Spinal cord (tissue), 10 donors: ENCODE data around the gene WSCD2. TPM values are rescaled to one million over a fixed set of nuclear protein-coding genes. Genes with fewer than 3 reads are reported as not detected.
A peak's percentile ranks its signal among the peaks of the same experiment; 100 is the strongest.

Source experiments
- DNase-seq, 6 donors: peaks; one replicate each; pipeline versions ENCODE4 v3.0.0 to v3.0.0-alpha.2; 2013 to 2015; ENCODE audit warnings: low spot score in 6 of 6, low read depth in 4 of 6
- H3K27ac ChIP-seq: one replicate; pipeline ENCODE4 v1.5.1; 2013; ENCODE audit warnings: low read depth, low read length, control low read depth
- H3K27me3 ChIP-seq: one replicate; pipeline ENCODE4 v1.6.1; 2013; ENCODE audit warnings: low read length; ENCODE audit not compliant: control insufficient read depth, insufficient read depth
- H3K36me3 ChIP-seq: one replicate; pipeline ENCODE4 v1.6.1; 2013; ENCODE audit warnings: low read length; ENCODE audit not compliant: control insufficient read depth, insufficient read depth
- H3K4me1 ChIP-seq: one replicate; pipeline ENCODE4 v1.6.1; 2013; ENCODE audit warnings: low read length; ENCODE audit not compliant: control insufficient read depth, insufficient read depth
- H3K4me3 ChIP-seq: one replicate; pipeline ENCODE4 v1.5.1; 2013; ENCODE audit warnings: low read depth, low read length, control low read depth
- H3K9me3 ChIP-seq: one replicate; pipeline ENCODE4 v1.6.1; 2013; ENCODE audit warnings: low read length; ENCODE audit not compliant: control insufficient read depth, insufficient read depth
- WGBS: methylation state at CpG from one replicate; pipeline ENCODE4 v1.1.5; 2013; ENCODE audit warnings: missing lambda C conversion rate; ENCODE audit not compliant: insufficient coverage; 5-methylcytosine and 5-hydroxymethylcytosine counted together
- polyA plus RNA-seq, 2 donors: library from polyadenylated mRNA; unstranded; fragments of 120-200 nt; gene quantifications; one replicate each; pipeline ENCODE4 v1.2.1, GENCODE V29; 2013; ENCODE audit not compliant: insufficient read length in 2 of 2
- total RNA-seq, 2 donors: library from RNA; depleted of rRNA in 1 of 2; stranded (reverse); fragments of 120-200 nt in 1 of 2; fragments of >200 nt in 1 of 2; gene quantifications; one replicate each; pipeline versions ENCODE4 v1.2.3 to v1.2.4, GENCODE V29; 2013 to 2014
- donor health status: healthy.

WSCD2 gene
- total and polyA plus RNA-seq, 4 donors = 6.1 to 17.4 (median 11.8) TPM

- 60% methylated on average over 1 of the region's 2 CpGs for WGBS
- Histone ChIP-seq H3K9me3 (no peaks in the 10 kb centered on the region), H3K36me3 (no peaks in the 10 kb centered on the region), H3K4me3 (no peak overlapping the region), H3K27ac (no peak overlapping the region), H3K4me1 (no peaks in the 10 kb centered on the region), H3K27me3 (no peaks in the 10 kb centered on the region)
- DNase-seq = no peak
These were observed 34.9 kb upstream of the WSCD2 start for GRCh38 chr12:108094056-108094649.

GRCh38 chr12:108097160-108097911, 31.8 kb upstream of the WSCD2 start:
- DNase-seq = no peak
- WGBS = no CpG with 5 or more reads among the region's 3 CpGs
- H3K4me3 ChIP-seq = no peak overlapping the region
- H3K27me3 ChIP-seq = no peaks in the 10 kb centered on the region
- no peak overlapping the region for H3K27ac ChIP-seq
- no peaks in the 10 kb centered on the region for H3K36me3 ChIP-seq
- no peaks in the 10 kb centered on the region for H3K9me3 ChIP-seq
- H3K4me1 ChIP-seq = no peaks in the 10 kb centered on the region

GRCh38 chr12:108098374-108098773, 30.7 kb upstream of the WSCD2 start:
- H3K4me3 ChIP-seq = no peak overlapping the region
- 96% methylated on average over 8 of the region's 8 CpGs for WGBS
- DNase-seq = no peak
- H3K36me3 ChIP-seq = no peaks in the 10 kb centered on the region
- H3K9me3 ChIP-seq = no peaks in the 10 kb centered on the region
- no peaks in the 10 kb centered on the region for H3K27me3 ChIP-seq
- H3K4me1 ChIP-seq = no peaks in the 10 kb centered on the region
- H3K27ac ChIP-seq = no peak overlapping the region

GRCh38 chr12:108099073-108099472, 30.0 kb upstream of the WSCD2 start:
- WGBS = no CpG with 5 or more reads among the region's 3 CpGs

GRCh38 chr12:108099778-108100489, 29.2 kb upstream of the WSCD2 start:
- peak in 1 of 6 donors; percentile 36 for DNase-seq
- WGBS = 63% methylated on average over 3 of the region's 4 CpGs
- Histone ChIP-seq H3K27me3 (no peaks in the 10 kb centered on the region), H3K4me1 (no peaks in the 10 kb centered on the region), H3K27ac (no peak overlapping the region), H3K36me3 (no peaks in the 10 kb centered on the region), H3K9me3 (no peaks in the 10 kb centered on the region), H3K4me3 (no peak overlapping the region)

More at GRCh38 chr12:108099073-108099472, 30.0 kb upstream of the WSCD2 start:
- no peak for DNase-seq
- no peak overlapping the region for H3K4me3 ChIP-seq
- H3K36me3 ChIP-seq = no peaks in the 10 kb centered on the region
- no peak overlapping the region for H3K27ac ChIP-seq
- no peaks in the 10 kb centered on the region for H3K9me3 ChIP-seq
- no peaks in the 10 kb centered on the region for H3K27me3 ChIP-seq
- H3K4me1 ChIP-seq = no peaks in the 10 kb centered on the region

GRCh38 chr12:108101605-108102175, 27.4 kb upstream of the WSCD2 start:
- WGBS = 67% methylated on average over 2 of the region's 3 CpGs
- no peak for DNase-seq

GRCh38 chr12:108102363-108102762, 26.7 kb upstream of the WSCD2 start:
- Histone ChIP-seq H3K4me3 (no peak overlapping the region), H3K36me3 (no peaks in the 10 kb centered on the region), H3K9me3 (no peaks in the 10 kb centered on the region), H3K27me3 (no peaks in the 10 kb centered on the region), H3K4me1 (no peaks in the 10 kb centered on the region), H3K27ac (no peak overlapping the region)
- no peak for DNase-seq
- 0% methylated on average over 1 of the region's 1 CpG for WGBS

More at GRCh38 chr12:108101605-108102175, 27.4 kb upstream of the WSCD2 start:
- Histone ChIP-seq H3K36me3 (no peaks in the 10 kb centered on the region), H3K27ac (no peak overlapping the region), H3K27me3 (no peaks in the 10 kb centered on the region), H3K4me3 (no peak overlapping the region), H3K9me3 (no peaks in the 10 kb centered on the region), H3K4me1 (no peaks in the 10 kb centered on the region)

GRCh38 chr12:108103087-108103486, 26.0 kb upstream of the WSCD2 start:
- Histone ChIP-seq H3K4me1 (no peaks in the 10 kb centered on the region), H3K27me3 (no peaks in the 10 kb centered on the region), H3K4me3 (no peak overlapping the region), H3K27ac (no peak overlapping the region), H3K9me3 (no peaks in the 10 kb centered on the region), H3K36me3 (no peaks in the 10 kb centered on the region)
- DNase-seq = no peak

GRCh38 chr12:108103517-108103916, 25.6 kb upstream of the WSCD2 start:
- H3K4me1 ChIP-seq = no peaks in the 10 kb centered on the region
- no peaks in the 10 kb centered on the region for H3K36me3 ChIP-seq
- no peaks in the 10 kb centered on the region for H3K27me3 ChIP-seq
- 100% methylated on average over 1 of the region's 3 CpGs for WGBS
- no peak overlapping the region for H3K27ac ChIP-seq
- DNase-seq = no peak
- no peak overlapping the region for H3K4me3 ChIP-seq
- H3K9me3 ChIP-seq = no peaks in the 10 kb centered on the region
